Panc1 (cell line): ENCODE measurements around the gene ANKRD55. TPM values are rescaled to one million over a fixed set of nuclear protein-coding genes. Genes with fewer than 3 reads are reported as not detected.
"Not testable (repeated sequence)": the region's sequence is repeated elsewhere in the genome, so short reads cannot be mapped to it uniquely, and the experiment has no call there.

Source experiments
- ATAC-seq: fragments of 200-7000 bp; cut with Tn5 transposase; 2 replicates; pipeline ENCODE4 v1.9.1; 2020; ENCODE audit warnings: mild to moderate bottlenecking, moderate library complexity
- BruUV-seq: library from RNA; stranded (reverse); fragments of 400-500 nt; replicated peaks from 2 replicates; lab custom pipeline; 2021; lab: Mats Ljungman, UMichigan
- CTCF ChIA-PET: fragments of 300-600 bp; sonication (Branson Sonifier 250); formaldehyde crosslinking; loops from one replicate; lab custom pipeline; 2022; ENCODE audit warnings: antibody characterized with exemption; lab: Charles Lee
- POLR2A ChIA-PET: fragments of 300-600 bp; sonication (Branson Sonifier 250); formaldehyde crosslinking; loops from one replicate; lab custom pipeline; 2022; ENCODE audit warnings: antibody characterized with exemption; lab: Charles Lee
- DNase-seq: peaks from one replicate; pipeline ENCODE4 v3.0.0-alpha.2; 2010; ENCODE audit warnings: low read depth, low spot score
- H3K27ac ChIP-seq: 2 replicates; pipeline ENCODE4 v1.5.1; 2011; ENCODE audit warnings: mild to moderate bottlenecking, low read length, inconsistent platforms
- H3K27me3 ChIP-seq: fragments of 200-500 bp; sonication (Bioruptor generic); 2 replicates; pipeline ENCODE4 v1.6.0; 2014; ENCODE audit warnings: low read length, inconsistent platforms; ENCODE audit not compliant: control insufficient read depth, insufficient read depth
- H3K36me3 ChIP-seq: fragments of 200-500 bp; sonication (Bioruptor generic); 2 replicates; pipeline ENCODE4 v1.5.1; 2014; ENCODE audit warnings: inconsistent platforms, mild to moderate bottlenecking, low read length, moderate library complexity; ENCODE audit not compliant: control insufficient read depth, insufficient read depth
- H3K4me1 ChIP-seq: 2 replicates; pipeline ENCODE4 v1.5.1; 2011; ENCODE audit warnings: inconsistent platforms, mild to moderate bottlenecking, low read length, moderate library complexity; ENCODE audit not compliant: control insufficient read depth, insufficient read depth
- H3K4me3 ChIP-seq, 2 experiments: 2 replicates each; pipeline ENCODE4 v1.5.1; 2011 to 2012; ENCODE audit warnings: low read depth in 2 of 2, low read length in 2 of 2, mild to moderate bottlenecking in 2 of 2, inconsistent platforms in 1 of 2, moderate library complexity in 1 of 2
- H3K9me3 ChIP-seq: fragments of 200-500 bp; sonication (Bioruptor generic); 2 replicates; pipeline ENCODE4 v1.5.1; 2014; ENCODE audit warnings: low read depth, mild to moderate bottlenecking, inconsistent platforms, low read length, moderate library complexity; ENCODE audit not compliant: control insufficient read depth, insufficient read depth
- CTCF ChIP-seq: fragments of 450-650 bp; IDR thresholded peaks from 2 replicates; pipeline ENCODE4 v1.5.1; 2017; ENCODE audit warnings: mild to moderate bottlenecking
- POLR2AphosphoS5 ChIP-seq: IDR thresholded peaks from 2 replicates; pipeline ENCODE4 v1.6.1; 2012; ENCODE audit warnings: mild to moderate bottlenecking, low read depth, low read length, moderate library complexity
- REST ChIP-seq, 2 experiments: IDR thresholded peaks; 2 replicates each; pipeline ENCODE4 v1.6.1; 2011 to 2012; ENCODE audit warnings: low read depth in 2 of 2, control low read depth in 1 of 2, low read length in 1 of 2, mild to moderate bottlenecking in 1 of 2, moderate library complexity in 1 of 2; ENCODE audit not compliant: insufficient read depth in 1 of 2
- SIN3A ChIP-seq: IDR thresholded peaks from 2 replicates; pipeline ENCODE4 v1.6.1; 2012; ENCODE audit warnings: low read depth, mild to moderate bottlenecking, low read length, moderate library complexity, borderline replicate concordance; ENCODE audit not compliant: insufficient read depth
- TCF7L2 ChIP-seq: IDR thresholded peaks from 2 replicates; pipeline ENCODE4 v1.6.1; 2011; ENCODE audit warnings: mild to moderate bottlenecking, low read depth, low read length, inconsistent platforms
- in situ Hi-C: cut with HindIII; loops from 2 replicates; pipeline ENCODE4 v1.10.0; 2016; ENCODE audit warnings: low sequenced_read_pairs, low pct_unique_long_range_greater_than_20kb
- intact Hi-C: fragments of 100-400 bp; cut with micrococcal nuclease; formaldehyde crosslinking; loops from one replicate; pipeline ENCODE4 v1.10.0; 2022; ENCODE audit not compliant: unreplicated experiment
- total RNA-seq: library from RNA; stranded (reverse); gene quantifications from one replicate; pipeline ENCODE4 v1.2.1, GENCODE V29; 2021; ENCODE audit not compliant: unreplicated experiment

Gene ANKRD55
- total RNA-seq, 1 experiment from 2014 or later = not detected

DNA sequence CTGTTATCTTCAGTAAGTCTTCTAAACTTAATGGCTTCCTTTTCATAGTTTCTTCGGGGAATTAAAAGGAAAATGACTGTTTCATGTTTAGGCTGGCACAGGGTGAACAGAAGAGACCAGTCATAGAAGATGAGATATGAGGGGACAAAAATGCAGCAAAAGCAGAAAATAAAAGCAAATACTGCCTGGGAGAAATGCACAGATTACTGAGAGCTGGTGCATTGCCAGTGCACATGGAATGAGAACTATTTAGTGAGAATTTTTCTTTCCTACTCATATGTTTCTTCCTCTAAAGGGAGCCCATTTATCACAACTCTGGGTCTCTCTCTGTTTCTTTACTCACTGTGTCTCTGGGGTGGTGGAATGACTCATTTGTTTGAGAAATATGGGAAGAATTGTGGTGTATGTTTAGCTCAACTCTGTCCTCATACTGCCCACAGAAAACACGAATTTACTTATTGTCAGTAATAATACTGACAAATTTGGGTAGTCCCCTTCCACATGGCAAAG lies 25.9 kb upstream of the ANKRD55 start:
- H3K27ac ChIP-seq = no peak overlapping the region; the same call in 1 of the 2 replicates
- CTCF ChIA-PET = no interaction called here
- POLR2A ChIA-PET = no interaction called here
- H3K4me3 ChIP-seq = no peak overlapping the region
- no TSS peak for BruUV-seq
- in situ Hi-C loops (no loop called here), intact Hi-C loops (no loop called here)
- TF ChIP-seq REST (IDR thresholded peaks at IDR 0.05; ENCODE audit: insufficient read depth in 1 of 2, low read depth in 2 of 2, low read length in 1 of 2) = no peak
- TF ChIP-seq CTCF = no peak
- no peak for TF ChIP-seq POLR2AphosphoS5
- TF ChIP-seq SIN3A = no peak
- H3K9me3 ChIP-seq = no peaks in the 10 kb centered on the region
- DNase-seq (no peak), ATAC-seq (no peak)
- no peaks in the 10 kb centered on the region for H3K27me3 ChIP-seq
- no peaks in the 10 kb centered on the region; the same call in 1 of the 2 replicates for H3K4me1 ChIP-seq
- no peaks in the 10 kb centered on the region for H3K36me3 ChIP-seq

- H3K4me1 ChIP-seq, CTCF ChIA-PET, BruUV-seq, H3K9me3 ChIP-seq, H3K27me3 ChIP-seq, ATAC-seq, intact Hi-C loops, H3K4me3 ChIP-seq, DNase-seq, H3K36me3 ChIP-seq, POLR2A ChIA-PET, in situ Hi-C loops, H3K27ac ChIP-seq: not testable (repeated sequence)
These were observed 24.8 kb upstream of the ANKRD55 start for GRCh38 chr5:56257763-56258529.

- Histone ChIP-seq H3K4me1 (no peaks in the 10 kb centered on the region; the same call in 1 of the 2 replicates), H3K27ac (no peak overlapping the region), H3K36me3 (no peaks in the 10 kb centered on the region), H3K4me3 (no peak overlapping the region), H3K9me3 (no peaks in the 10 kb centered on the region), H3K27me3 (no peaks in the 10 kb centered on the region)
- POLR2A ChIA-PET = no interaction called here
- CTCF ChIA-PET = no interaction called here
- ATAC-seq (no peak), DNase-seq (no peak)
- intact Hi-C loops = no loop called here
- TF ChIP-seq SIN3A (no peak), REST (IDR thresholded peaks at IDR 0.05; ENCODE audit: insufficient read depth in 1 of 2, low read depth in 2 of 2, low read length in 1 of 2) (no peak), POLR2AphosphoS5 (no peak), CTCF (no peak), TCF7L2 (no peak)
- in situ Hi-C loops = no loop called here
- BruUV-seq = no TSS peak
These were observed 23.9 kb upstream of the ANKRD55 start for GRCh38 chr5:56257010-56257409.
